CD14-positive monocyte (primary cell): ENCODE measurements around the gene ATP5PO. TPM values are rescaled to one million over a fixed set of nuclear protein-coding genes. Genes with fewer than 3 reads are reported as not detected.

ENCODE experiments used
- DNase-seq, 3 donors: peaks; one replicate each; pipeline ENCODE4 v3.0.0-alpha.2; 2011 to 2022
- H2AFZ ChIP-seq: 2 replicates; pipeline ENCODE4 v1.6.0; 2012; ENCODE audit warnings: mild to moderate bottlenecking, low read depth, low read length, inconsistent platforms; ENCODE audit not compliant: insufficient read depth, poor library complexity, severe bottlenecking
- H3K27ac ChIP-seq, 2 donors: 1 replicate in 1 of 2; 2 replicates in 1 of 2; pipeline ENCODE4 v1.5.1; 2012 to 2013; ENCODE audit warnings: low read length in 2 of 2, control low read depth in 1 of 2, inconsistent platforms in 1 of 2, low read depth in 1 of 2, mild to moderate bottlenecking in 1 of 2
- H3K27me3 ChIP-seq, 2 donors: one replicate each; pipeline versions ENCODE4 v1.6.0 to v1.6.1; 2011 to 2013; ENCODE audit warnings: low read length in 2 of 2; ENCODE audit not compliant: control insufficient read depth in 2 of 2, insufficient read depth in 2 of 2
- H3K36me3 ChIP-seq, 2 donors: replicated peaks in 1 of 2; 1 replicate in 1 of 2; 2 replicates in 1 of 2; pipeline versions ENCODE4 v1.5.1 to v1.6.1; 2012 to 2013; ENCODE audit warnings: low read length in 2 of 2, control low read depth in 1 of 2, inconsistent platforms in 1 of 2, mild to moderate bottlenecking in 1 of 2; ENCODE audit not compliant: insufficient read depth in 2 of 2, control insufficient read depth in 1 of 2
- H3K4me1 ChIP-seq, 2 donors: 1 replicate in 1 of 2; 2 replicates in 1 of 2; pipeline versions ENCODE4 v1.5.1 to v1.6.1; 2012 to 2013; ENCODE audit warnings: low read length in 2 of 2, control low read depth in 1 of 2, inconsistent platforms in 1 of 2, mild to moderate bottlenecking in 1 of 2, moderate library complexity in 1 of 2; ENCODE audit not compliant: insufficient read depth in 2 of 2, control insufficient read depth in 1 of 2
- H3K4me2 ChIP-seq: replicated peaks from 2 replicates; pipeline ENCODE3; 2012; ENCODE audit warnings: low read length, moderate library complexity, mild to moderate bottlenecking; ENCODE audit not compliant: poor library complexity, severe bottlenecking; ENCODE audit errors: extremely low read depth
- H3K4me3 ChIP-seq, 3 experiments: fragments of 200-600 bp in 1 of 3; sonication (generic) in 1 of 3; replicated peaks in 1 of 3; 1 replicate in 2 of 3; 2 replicates in 1 of 3; pipeline ENCODE4 v1.5.1; 2011 to 2013; ENCODE audit warnings: low read length in 3 of 3, mild to moderate bottlenecking in 3 of 3, control low read depth in 2 of 3, low read depth in 2 of 3, inconsistent platforms in 1 of 3, moderate library complexity in 1 of 3
- H3K79me2 ChIP-seq: 2 replicates; pipeline ENCODE4 v1.6.0; 2012; ENCODE audit warnings: mild to moderate bottlenecking, control low read depth, inconsistent platforms, low read length, moderate library complexity; ENCODE audit not compliant: insufficient read depth
- H3K9ac ChIP-seq: 2 replicates; pipeline ENCODE4 v1.6.0; 2017; ENCODE audit warnings: low read length, mild to moderate bottlenecking; ENCODE audit not compliant: insufficient read depth, poor library complexity, severe bottlenecking
- H3K9me3 ChIP-seq, 2 donors: replicated peaks in 1 of 2; 1 replicate in 1 of 2; 2 replicates in 1 of 2; pipeline versions ENCODE4 v1.5.1 to v1.6.1; 2012 to 2013; ENCODE audit warnings: low read length in 2 of 2, control low read depth in 1 of 2; ENCODE audit not compliant: control insufficient read depth in 1 of 2, insufficient read depth in 1 of 2
- H4K20me1 ChIP-seq: 2 replicates; pipeline ENCODE4 v1.6.0; 2012; ENCODE audit warnings: mild to moderate bottlenecking, low read length, control low read depth, moderate library complexity; ENCODE audit not compliant: insufficient read depth
- H3K27ac Mint-ChIP-seq, 7 donors: one replicate each; pipeline ENCODE4 v1.8.0; 2020; ENCODE audit warnings: mild to moderate bottlenecking in 7 of 7, mixed read lengths in 7 of 7, moderate library complexity in 6 of 7, inconsistent platforms in 2 of 7
- H3K27me3 Mint-ChIP-seq, 3 donors: one replicate each; pipeline ENCODE4 v1.8.0; 2021 to 2022; ENCODE audit warnings: low read depth in 3 of 3, mild to moderate bottlenecking in 3 of 3, mixed read lengths in 3 of 3, moderate library complexity in 3 of 3, inconsistent platforms in 1 of 3
- H3K36me3 Mint-ChIP-seq, 2 donors: one replicate each; pipeline ENCODE4 v1.8.0; 2020; ENCODE audit warnings: mixed read lengths in 2 of 2, inconsistent platforms in 1 of 2, mild to moderate bottlenecking in 1 of 2
- H3K4me1 Mint-ChIP-seq: one replicate; pipeline ENCODE4 v1.8.0; 2020; ENCODE audit warnings: mild to moderate bottlenecking, mixed read lengths
- H3K4me3 Mint-ChIP-seq, 2 donors: one replicate each; pipeline ENCODE4 v1.8.0; 2020; ENCODE audit warnings: mild to moderate bottlenecking in 2 of 2, mixed read lengths in 2 of 2, moderate library complexity in 1 of 2
- H3K9me3 Mint-ChIP-seq, 7 donors: one replicate each; pipeline ENCODE4 v1.8.0; 2020 to 2022; ENCODE audit warnings: mixed read lengths in 7 of 7, mild to moderate bottlenecking in 6 of 7, moderate library complexity in 6 of 7, inconsistent platforms in 2 of 7
- WGBS: methylation state at CpG from one replicate; pipeline ENCODE4 v1.1.5; 2013; ENCODE audit warnings: missing lambda C conversion rate; ENCODE audit not compliant: insufficient coverage; 5-methylcytosine and 5-hydroxymethylcytosine counted together
- intact Hi-C, 2 donors: fragments of 100-400 bp; cut with micrococcal nuclease; formaldehyde crosslinking; loops; one replicate each; pipeline versions ENCODE4 v1.15.0 to v1.15.1; 2023
- polyA plus RNA-seq, 3 donors: library from polyadenylated mRNA; depleted of rRNA in 1 of 3; unstranded in 2 of 3; stranded (reverse) in 1 of 3; fragments of 300-500 nt in 2 of 3; fragments of >200 nt in 1 of 3; fragmentation: Illumina TruSeq in 2 of 3; gene quantifications; 1 replicate in 2 of 3; 2 replicates in 1 of 3; pipeline ENCODE4 v1.2.3, GENCODE V29; 2012 to 2021
- TF ChIP-seq, protein P1 (sequence below): fragments of 200-600 bp; IDR thresholded peaks from one replicate; pipeline ENCODE4 v1.8.0; 2022; ENCODE audit warnings: antibody characterized with exemption, mild to moderate bottlenecking

ATP5PO gene
- polyA plus RNA-seq, 3 donors: 153 to 397 (median 393) TPM

DNA sequence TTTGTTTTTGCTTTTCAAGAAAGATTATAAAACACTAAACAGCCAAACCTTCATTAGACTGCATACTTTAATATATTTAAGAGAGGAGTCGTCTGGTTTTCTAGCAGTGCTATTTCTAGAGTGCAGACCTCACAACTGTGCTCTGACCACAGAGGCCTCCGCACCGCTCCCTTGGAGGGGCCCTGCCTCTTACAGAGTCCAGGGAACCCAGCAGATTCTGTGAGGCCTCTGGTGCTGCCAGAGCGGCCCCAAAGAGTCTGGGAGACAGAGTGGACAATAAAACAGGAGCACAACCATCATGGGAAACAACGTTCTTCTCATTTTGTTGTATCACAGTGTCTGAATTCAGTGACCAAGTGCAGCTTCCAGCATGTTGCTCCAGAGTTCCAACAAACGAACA lies 5.8 kb downstream of the ATP5PO start:
- H3K27me3 ChIP-seq: no peaks in the 10 kb centered on the region
- Mint-ChIP-seq H3K9me3 (no peaks in the 10 kb centered on the region), H3K4me3 (no peak overlapping the region), H3K4me1 (peaks cover 5% of the 10 kb centered on the region), H3K36me3 (peaks cover 74 to 87% of the 10 kb centered on the region in 2 donors), H3K27me3 (no peaks in the 10 kb centered on the region), H3K27ac (no peak overlapping the region)
- TF ChIP-seq, protein P1, sequence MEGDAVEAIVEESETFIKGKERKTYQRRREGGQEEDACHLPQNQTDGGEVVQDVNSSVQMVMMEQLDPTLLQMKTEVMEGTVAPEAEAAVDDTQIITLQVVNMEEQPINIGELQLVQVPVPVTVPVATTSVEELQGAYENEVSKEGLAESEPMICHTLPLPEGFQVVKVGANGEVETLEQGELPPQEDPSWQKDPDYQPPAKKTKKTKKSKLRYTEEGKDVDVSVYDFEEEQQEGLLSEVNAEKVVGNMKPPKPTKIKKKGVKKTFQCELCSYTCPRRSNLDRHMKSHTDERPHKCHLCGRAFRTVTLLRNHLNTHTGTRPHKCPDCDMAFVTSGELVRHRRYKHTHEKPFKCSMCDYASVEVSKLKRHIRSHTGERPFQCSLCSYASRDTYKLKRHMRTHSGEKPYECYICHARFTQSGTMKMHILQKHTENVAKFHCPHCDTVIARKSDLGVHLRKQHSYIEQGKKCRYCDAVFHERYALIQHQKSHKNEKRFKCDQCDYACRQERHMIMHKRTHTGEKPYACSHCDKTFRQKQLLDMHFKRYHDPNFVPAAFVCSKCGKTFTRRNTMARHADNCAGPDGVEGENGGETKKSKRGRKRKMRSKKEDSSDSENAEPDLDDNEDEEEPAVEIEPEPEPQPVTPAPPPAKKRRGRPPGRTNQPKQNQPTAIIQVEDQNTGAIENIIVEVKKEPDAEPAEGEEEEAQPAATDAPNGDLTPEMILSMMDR: no peak
- H3K9me3 ChIP-seq: no peaks in the 10 kb centered on the region
- no peak overlapping the region for H3K9ac ChIP-seq
- no peak for DNase-seq
- intact Hi-C loops: loop anchor here (10.0 kb wide), 2 partner anchors 295 to 705 kb away; partner anchors contain the start of gene RCAN1 (in 1 of the 2)
- H3K36me3 ChIP-seq: peaks cover 83 to 91% of the 10 kb centered on the region in 2 donors
- H3K79me2 ChIP-seq: peaks cover 32% of the 10 kb centered on the region
- H3K4me1 ChIP-seq: peaks cover 4 to 7% of the 10 kb centered on the region in 2 donors
- no peak overlapping the region for H3K4me3 ChIP-seq
- H3K27ac ChIP-seq: no peak overlapping the region
- no peak overlapping the region for H3K4me2 ChIP-seq
- H4K20me1 ChIP-seq: no peaks in the 10 kb centered on the region
- H2AFZ ChIP-seq: no peak overlapping the region
- 98% methylated on average over 6 of the region's 6 CpGs for WGBS

DNA sequence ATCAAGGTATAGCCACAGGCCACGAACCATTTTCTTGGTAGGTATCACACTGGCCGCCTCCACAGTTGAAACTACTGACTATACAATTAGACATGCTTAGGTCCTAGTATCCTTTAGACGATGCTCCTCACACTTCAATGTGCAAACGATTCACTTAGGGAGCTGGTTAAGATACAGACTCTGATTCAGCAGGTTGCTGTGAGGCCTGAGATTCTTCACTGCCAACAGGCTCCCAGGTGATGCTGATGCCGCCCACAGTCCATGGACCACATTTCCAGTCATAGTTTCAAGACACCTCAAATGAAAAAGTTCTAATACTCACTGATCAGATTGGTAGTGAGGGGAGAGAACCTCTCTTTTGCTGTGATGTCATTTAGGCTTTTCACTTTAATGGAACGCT lies 6.8 kb downstream of the ATP5PO start:
- H3K27ac ChIP-seq: no peak overlapping the region
- no peak overlapping the region for H2AFZ ChIP-seq
- no peaks in the 10 kb centered on the region for H3K4me1 ChIP-seq
- no peak overlapping the region for H3K4me3 ChIP-seq
- no peak overlapping the region for H3K9ac ChIP-seq
- Mint-ChIP-seq H3K4me1 (no peaks in the 10 kb centered on the region), H3K27ac (no peak overlapping the region), H3K9me3 (no peaks in the 10 kb centered on the region), H3K27me3 (no peaks in the 10 kb centered on the region), H3K36me3 (peaks cover 80 to 92% of the 10 kb centered on the region in 2 donors), H3K4me3 (no peak overlapping the region)
- DNase-seq: no peak
- peaks cover 22% of the 10 kb centered on the region for H3K79me2 ChIP-seq
- no peak overlapping the region for H3K4me2 ChIP-seq
- 100% methylated on average over 3 of the region's 6 CpGs for WGBS
- intact Hi-C loops: no loop called here
- no peaks in the 10 kb centered on the region for H3K9me3 ChIP-seq
- H3K27me3 ChIP-seq: no peaks in the 10 kb centered on the region
- TF ChIP-seq, protein P1: no peak
- H3K36me3 ChIP-seq: peaks cover 93 to 100% of the 10 kb centered on the region in 2 donors
- no peaks in the 10 kb centered on the region for H4K20me1 ChIP-seq
